WTC11 (cell line): ENCODE results near the gene ZNF343.

Source experiments
- CREB1 ChIP-seq: sonication (generic); formaldehyde crosslinking; IDR thresholded peaks from 2 replicates; pipeline ENCODE4 v1.8.0; 2023; ENCODE audit warnings: mild to moderate bottlenecking, missing genetic modification reagents
- CTCF ChIP-seq: fragments of 200-600 bp; IDR thresholded peaks from 2 replicates; pipeline ENCODE4 v1.8.0; 2022; ENCODE audit warnings: antibody characterized with exemption
- JUN ChIP-seq: sonication (generic); formaldehyde crosslinking; IDR thresholded peaks from 2 replicates; pipeline ENCODE4 v1.8.0; 2023; ENCODE audit warnings: mild to moderate bottlenecking, missing genetic modification reagents
- MAX ChIP-seq: sonication (generic); formaldehyde crosslinking; IDR thresholded peaks from 2 replicates; pipeline ENCODE4 v1.8.0; 2022; ENCODE audit warnings: mild to moderate bottlenecking, missing genetic modification reagents
- NFE2L1 ChIP-seq: sonication (generic); formaldehyde crosslinking; IDR thresholded peaks from 2 replicates; pipeline ENCODE4 v1.8.1; 2023; ENCODE audit warnings: missing genetic modification reagents

GRCh38 chr20:2537101-2537500 is 28.4 kb upstream of the ZNF343 start:
- TF ChIP-seq NFE2L1 = no peak
- TF ChIP-seq CREB1 (CRISPR knock-in tag) = no peak
- no peak for TF ChIP-seq CTCF
- no peak for TF ChIP-seq MAX (CRISPR knock-in tag)
- TF ChIP-seq JUN (CRISPR knock-in tag) = no peak
